Parathyroid adenoma (tissue), 2 donors: ENCODE measurements around the gene GNAZ.

Experiments used
- H2AFZ ChIP-seq: fragments of 300-600 bp; sonication (generic); one replicate; pipeline ENCODE4 v1.7.0; 2017; ENCODE audit warnings: antibody characterized with exemption, mild to moderate bottlenecking
- H3K27ac ChIP-seq: fragments of 300-600 bp; sonication (generic); one replicate; pipeline ENCODE4 v1.7.0; 2017
- H3K27me3 ChIP-seq: fragments of 300-600 bp; sonication (generic); one replicate; pipeline ENCODE4 v1.7.0; 2017; ENCODE audit warnings: low read length; ENCODE audit not compliant: control insufficient read depth, insufficient read depth
- H3K36me3 ChIP-seq: fragments of 300-600 bp; sonication (generic); one replicate; pipeline ENCODE4 v1.7.0; 2017; ENCODE audit warnings: low read length; ENCODE audit not compliant: control insufficient read depth, insufficient read depth
- H3K4me1 ChIP-seq: fragments of 300-600 bp; sonication (generic); one replicate; pipeline ENCODE4 v1.7.0; 2017; ENCODE audit warnings: control low read depth
- H3K4me2 ChIP-seq: fragments of 300-600 bp; sonication (generic); one replicate; pipeline ENCODE4 v1.7.0; 2017; ENCODE audit warnings: low read length
- H3K4me3 ChIP-seq: fragments of 300-600 bp; sonication (generic); one replicate; pipeline ENCODE4 v1.7.0; 2017; ENCODE audit warnings: low read depth, low read length
- H3K79me2 ChIP-seq: fragments of 300-600 bp; sonication (generic); one replicate; pipeline ENCODE4 v1.7.0; 2017; ENCODE audit warnings: control low read depth
- H3K9ac ChIP-seq: fragments of 300-600 bp; sonication (generic); one replicate; pipeline ENCODE4 v1.7.0; 2017; ENCODE audit warnings: mild to moderate bottlenecking
- H3K9me3 ChIP-seq: fragments of 300-600 bp; sonication (generic); one replicate; pipeline ENCODE4 v1.7.0; 2017; ENCODE audit warnings: low read length; ENCODE audit not compliant: control insufficient read depth
- CTCF ChIP-seq: fragments of 300-600 bp; sonication (generic); IDR thresholded peaks from one replicate; pipeline ENCODE4 v1.7.0; 2017; ENCODE audit warnings: antibody characterized with exemption, mild to moderate bottlenecking
- donor health status: primary hyperparathyroidism.

GNAZ gene

DNA sequence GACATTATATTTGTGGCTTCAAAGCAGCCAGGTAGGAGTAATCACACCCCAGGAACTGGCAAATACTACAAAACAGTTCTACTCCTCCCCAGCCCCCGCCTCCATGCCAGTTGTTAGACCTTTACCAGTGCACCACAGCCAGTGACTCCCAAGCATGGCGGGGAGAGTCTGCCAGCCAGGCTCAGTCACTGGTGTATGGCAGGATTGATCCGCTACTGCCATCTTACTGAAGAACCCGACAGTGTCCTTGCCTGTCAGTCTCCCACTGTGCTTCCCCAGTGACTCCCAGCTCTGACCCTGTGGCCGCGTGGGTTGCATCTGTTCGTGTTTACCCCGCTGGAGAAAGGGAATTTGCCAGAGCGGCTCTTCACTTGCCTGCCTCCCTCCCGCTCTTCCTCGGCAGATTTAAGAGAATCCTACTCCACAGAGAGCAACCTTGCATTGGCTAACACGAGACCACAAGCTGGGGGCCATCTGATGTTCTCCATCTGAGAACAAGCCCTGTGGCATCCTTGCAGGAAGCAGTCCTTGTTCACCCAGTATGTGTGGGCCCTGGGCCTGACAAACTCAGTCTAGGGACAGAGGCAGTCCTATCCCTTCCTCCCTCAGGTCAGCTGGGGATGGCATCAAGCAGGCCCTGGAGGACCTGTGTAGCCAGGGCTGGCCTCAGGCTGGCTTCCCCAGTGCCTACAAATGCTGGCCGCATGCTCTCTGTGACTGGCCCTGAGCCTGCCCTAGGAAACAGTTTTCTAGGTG lies 33.1 kb downstream of the GNAZ start:
- no peak overlapping the region for H3K27ac ChIP-seq
- H3K4me2 ChIP-seq, result no peak overlapping the region
- H3K4me1 ChIP-seq, result no peaks in the 10 kb centered on the region
- H2AFZ ChIP-seq, result no peak overlapping the region
- no peak for TF ChIP-seq CTCF
- no peaks in the 10 kb centered on the region for H3K9me3 ChIP-seq
- no peaks in the 10 kb centered on the region for H3K36me3 ChIP-seq
- H3K9ac ChIP-seq, result no peak overlapping the region
- H3K27me3 ChIP-seq, result no peaks in the 10 kb centered on the region
- H3K79me2 ChIP-seq, result no peaks in the 10 kb centered on the region
- H3K4me3 ChIP-seq, result no peak overlapping the region

- Histone ChIP-seq H3K9ac (no peak overlapping the region), H2AFZ (no peak overlapping the region), H3K4me1 (no peaks in the 10 kb centered on the region), H3K27ac (no peak overlapping the region), H3K9me3 (no peaks in the 10 kb centered on the region), H3K27me3 (no peaks in the 10 kb centered on the region), H3K36me3 (no peaks in the 10 kb centered on the region), H3K4me3 (no peak overlapping the region), H3K79me2 (no peaks in the 10 kb centered on the region), H3K4me2 (no peak overlapping the region)
- TF ChIP-seq CTCF, result no peak
These were observed 34.1 kb downstream of the GNAZ start for GRCh38 chr22:23104187-23104971.

GRCh38 chr22:23105304-23105703 lies 35.0 kb downstream of the GNAZ start:
- H3K27ac ChIP-seq, result no peak overlapping the region
- H3K79me2 ChIP-seq, result no peaks in the 10 kb centered on the region
- no peak overlapping the region for H3K4me2 ChIP-seq
- no peaks in the 10 kb centered on the region for H3K4me1 ChIP-seq
- H2AFZ ChIP-seq, result no peak overlapping the region
- H3K9ac ChIP-seq, result no peak overlapping the region
- TF ChIP-seq CTCF, result no peak
- H3K4me3 ChIP-seq, result no peak overlapping the region
- H3K9me3 ChIP-seq, result no peaks in the 10 kb centered on the region
- no peaks in the 10 kb centered on the region for H3K36me3 ChIP-seq
- H3K27me3 ChIP-seq, result no peaks in the 10 kb centered on the region

DNA sequence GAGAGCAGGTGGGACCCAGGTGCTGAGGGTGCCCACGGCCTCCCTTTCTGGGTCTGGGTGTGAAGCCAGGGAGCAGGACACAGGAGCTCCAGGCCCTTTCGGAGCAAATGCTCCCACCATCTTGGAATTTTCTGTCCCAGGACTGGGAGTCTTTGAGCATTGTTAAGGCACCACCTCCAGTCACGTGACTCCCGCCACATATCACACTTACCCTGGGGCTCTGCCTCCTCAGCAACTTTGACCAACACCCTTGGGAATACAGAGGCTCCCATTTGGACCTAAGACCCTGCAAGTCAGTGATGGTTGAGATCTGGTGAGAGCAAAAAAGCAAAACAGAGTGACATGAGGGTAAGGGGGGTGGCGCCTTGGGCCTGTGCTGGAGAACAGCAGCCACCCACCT lies 35.6 kb downstream of the GNAZ start:
- Histone ChIP-seq H3K9me3 (no peaks in the 10 kb centered on the region), H2AFZ (no peak overlapping the region), H3K36me3 (no peaks in the 10 kb centered on the region), H3K4me1 (no peaks in the 10 kb centered on the region), H3K27ac (no peak overlapping the region), H3K4me3 (no peak overlapping the region), H3K9ac (no peak overlapping the region), H3K27me3 (no peaks in the 10 kb centered on the region), H3K79me2 (no peaks in the 10 kb centered on the region), H3K4me2 (no peak overlapping the region)
- no peak for TF ChIP-seq CTCF
